HG02759 (cell line): ENCODE results near the gene CYP11A1.
A peak's percentile ranks its signal among the peaks of the same experiment; 100 is the strongest.

Source experiments
- ATAC-seq: cut with Tn5 transposase; IDR thresholded peaks from one replicate; pipeline ENCODE4 v1.9.1; 2021; ENCODE audit warnings: mild to moderate bottlenecking, moderate library complexity; ENCODE audit not compliant: unreplicated experiment

CYP11A1 gene

DNA sequence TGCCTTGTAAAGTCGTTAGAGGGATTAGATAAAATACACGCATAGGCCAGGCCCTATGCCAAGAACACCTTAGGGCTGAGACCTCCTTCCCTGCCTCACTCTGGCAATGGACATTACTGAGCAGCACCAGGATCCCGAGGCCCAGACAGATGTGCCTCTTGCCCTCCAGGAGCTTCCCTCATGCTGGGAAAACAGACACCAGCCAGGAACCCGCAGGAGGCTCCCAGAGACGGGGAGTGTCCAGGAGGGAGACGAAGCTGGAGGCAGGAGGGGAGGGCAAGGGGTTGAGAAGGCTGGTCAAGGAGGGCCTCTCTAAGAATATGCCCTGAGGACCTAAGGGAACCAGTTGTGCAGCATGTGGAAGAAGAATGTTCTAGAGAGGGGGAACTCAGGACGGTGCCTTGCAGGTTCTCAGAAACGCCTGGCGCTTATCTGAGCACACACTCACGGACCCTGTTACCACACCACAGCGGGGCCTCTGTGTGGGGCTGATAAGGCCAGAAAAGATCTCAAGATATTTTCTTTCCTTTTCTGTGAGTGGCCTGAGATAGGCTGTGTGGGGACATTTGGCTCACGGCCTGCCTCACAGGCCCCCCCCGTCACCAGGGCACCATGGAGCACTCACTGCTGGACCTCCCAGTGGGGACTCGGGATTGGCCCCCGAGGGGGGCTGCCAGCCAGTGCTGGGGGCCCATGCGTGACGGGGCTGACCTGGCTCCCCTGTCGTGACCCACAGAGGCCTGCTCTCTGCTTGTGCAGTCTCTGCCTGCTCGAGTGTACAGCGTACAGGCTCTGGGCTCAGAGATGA is 22.0 kb upstream of the CYP11A1 start:
- no peak for ATAC-seq

DNA sequence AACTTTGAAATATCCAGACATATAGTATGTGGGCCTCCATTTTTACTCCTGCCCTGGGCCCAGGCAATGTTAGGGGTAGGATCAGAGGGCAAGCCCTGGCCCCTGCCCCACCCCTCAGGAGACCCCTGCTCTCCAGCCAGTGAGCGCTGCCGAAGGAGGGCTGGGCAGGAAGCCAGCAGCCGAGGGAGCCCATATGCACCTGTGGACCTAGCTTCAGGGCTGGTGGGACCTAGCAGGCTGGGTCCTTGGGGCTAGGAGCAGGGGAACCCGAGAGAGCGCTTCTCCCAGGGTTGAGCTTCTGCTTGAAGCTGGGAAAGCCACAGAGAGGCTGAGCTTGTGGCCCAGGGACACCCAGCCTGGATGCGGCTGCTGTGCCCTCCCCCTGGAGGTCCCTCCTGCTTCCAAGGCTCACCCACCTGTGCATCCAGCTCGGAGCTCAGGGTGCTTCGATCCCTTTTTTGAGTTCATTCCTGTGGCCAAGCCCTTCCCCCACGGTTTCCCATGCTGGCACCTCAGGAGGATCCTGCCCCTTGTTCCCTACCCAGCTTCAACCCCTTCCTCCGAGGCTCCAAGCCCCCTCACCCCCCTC is 21.0 kb upstream of the CYP11A1 start:
- no peak for ATAC-seq

DNA sequence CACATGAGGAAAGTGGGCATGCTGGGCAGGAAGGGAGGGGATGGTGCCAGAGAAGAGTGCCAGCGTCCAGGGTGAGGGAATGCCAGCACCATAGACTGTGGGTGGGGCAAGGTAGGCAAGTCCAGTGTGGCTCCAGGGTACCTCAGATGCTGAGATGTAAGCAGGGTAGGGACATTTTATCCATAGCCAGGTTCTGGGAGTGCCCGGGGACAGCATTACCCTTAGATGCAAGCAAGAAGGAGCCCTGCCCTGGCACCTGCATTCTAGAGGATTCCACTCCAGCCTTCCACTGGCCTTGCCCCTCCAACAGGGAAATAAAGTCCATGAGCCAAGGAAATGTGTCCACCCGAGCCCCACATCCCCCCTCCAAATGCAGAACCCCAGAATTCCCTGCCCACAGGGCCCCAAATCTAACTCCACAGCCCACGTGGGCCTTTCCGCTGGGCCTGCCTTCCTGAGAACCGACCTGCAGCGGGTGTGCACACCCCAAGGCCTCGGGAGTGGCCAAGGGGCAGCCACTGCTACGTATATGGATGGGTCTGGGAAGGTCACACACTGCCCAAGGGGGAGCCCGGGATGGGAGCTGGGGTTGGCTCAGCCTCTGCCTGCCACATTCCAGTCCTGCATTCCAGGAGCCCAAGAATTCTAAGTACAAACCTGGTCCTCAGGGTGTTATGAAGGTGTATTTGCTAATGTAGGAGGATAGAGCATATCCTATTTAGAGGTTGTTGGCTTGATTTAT is 20.3 kb upstream of the CYP11A1 start:
- ATAC-seq, result no peak

DNA sequence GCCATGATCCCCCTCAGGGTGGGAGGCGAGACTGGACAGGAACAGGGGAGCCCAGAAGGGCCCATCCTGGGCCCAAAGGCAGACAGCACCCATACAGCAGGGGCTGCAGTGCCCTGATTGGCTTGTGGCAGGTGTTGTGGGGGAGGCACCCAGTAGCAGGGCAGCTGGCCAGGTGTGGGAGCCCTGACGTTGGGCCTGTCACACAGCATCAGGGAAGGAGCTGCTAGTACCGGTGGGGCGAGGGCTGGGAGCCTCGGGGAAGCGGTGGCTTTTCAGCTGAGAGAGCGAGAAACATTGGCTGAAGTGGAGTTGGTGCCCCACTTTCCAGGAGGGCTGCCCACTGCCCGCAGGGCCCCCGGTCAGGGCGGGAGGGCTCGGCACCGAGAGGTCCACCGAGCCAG is 19.7 kb upstream of the CYP11A1 start:
- no peak for ATAC-seq

DNA sequence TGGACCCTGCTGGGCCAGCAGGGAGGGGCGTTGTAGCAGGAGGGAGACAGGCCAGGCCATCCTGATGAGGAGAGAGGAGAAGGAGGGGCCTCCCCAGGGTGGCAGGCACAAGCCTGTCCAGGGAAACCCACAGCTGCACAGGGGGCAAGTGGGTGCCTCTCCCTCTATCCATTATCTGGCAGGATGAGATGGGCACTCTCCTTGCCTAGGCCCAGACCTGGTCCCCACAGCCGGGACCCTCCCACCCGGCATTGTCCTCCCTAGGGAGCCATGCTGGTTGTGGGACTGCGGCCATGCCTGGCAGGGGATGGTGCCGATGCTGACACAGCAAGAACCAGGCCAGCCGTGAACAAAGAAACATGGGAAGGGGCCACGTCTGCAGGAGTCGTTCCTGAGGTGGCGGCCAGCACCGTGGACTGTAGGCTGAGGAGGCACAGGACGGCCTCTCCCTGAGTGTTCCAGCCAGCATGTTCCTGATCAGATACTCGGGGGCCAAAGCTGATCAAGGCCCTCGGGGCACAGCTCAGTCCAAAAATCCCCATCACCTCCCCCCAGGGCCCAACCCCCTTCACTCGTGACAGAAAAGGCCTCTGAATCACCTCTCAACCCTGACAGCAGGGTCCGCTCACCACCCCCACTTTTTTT is 19.2 kb upstream of the CYP11A1 start:
- no peak for ATAC-seq

DNA sequence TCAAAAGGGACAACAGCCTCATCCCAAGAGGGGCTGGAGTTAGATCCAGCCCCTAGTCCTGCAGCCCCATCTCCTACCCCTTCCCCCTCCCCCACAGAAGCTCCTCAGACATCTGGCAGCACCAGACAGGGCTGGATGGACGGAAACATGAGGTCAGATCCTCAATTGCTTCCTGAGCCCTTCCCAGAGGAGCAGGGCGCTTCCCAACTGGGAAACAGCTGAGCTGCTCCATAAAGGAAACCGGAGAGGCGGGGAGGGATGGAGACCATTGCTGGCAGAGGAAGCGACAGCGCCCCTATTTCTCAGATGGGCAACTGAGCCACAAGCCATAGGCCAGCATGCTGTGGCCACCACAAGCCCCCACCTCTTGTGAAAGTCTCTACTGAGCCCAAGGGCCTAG is 18.3 kb upstream of the CYP11A1 start:
- ATAC-seq, result no peak

DNA sequence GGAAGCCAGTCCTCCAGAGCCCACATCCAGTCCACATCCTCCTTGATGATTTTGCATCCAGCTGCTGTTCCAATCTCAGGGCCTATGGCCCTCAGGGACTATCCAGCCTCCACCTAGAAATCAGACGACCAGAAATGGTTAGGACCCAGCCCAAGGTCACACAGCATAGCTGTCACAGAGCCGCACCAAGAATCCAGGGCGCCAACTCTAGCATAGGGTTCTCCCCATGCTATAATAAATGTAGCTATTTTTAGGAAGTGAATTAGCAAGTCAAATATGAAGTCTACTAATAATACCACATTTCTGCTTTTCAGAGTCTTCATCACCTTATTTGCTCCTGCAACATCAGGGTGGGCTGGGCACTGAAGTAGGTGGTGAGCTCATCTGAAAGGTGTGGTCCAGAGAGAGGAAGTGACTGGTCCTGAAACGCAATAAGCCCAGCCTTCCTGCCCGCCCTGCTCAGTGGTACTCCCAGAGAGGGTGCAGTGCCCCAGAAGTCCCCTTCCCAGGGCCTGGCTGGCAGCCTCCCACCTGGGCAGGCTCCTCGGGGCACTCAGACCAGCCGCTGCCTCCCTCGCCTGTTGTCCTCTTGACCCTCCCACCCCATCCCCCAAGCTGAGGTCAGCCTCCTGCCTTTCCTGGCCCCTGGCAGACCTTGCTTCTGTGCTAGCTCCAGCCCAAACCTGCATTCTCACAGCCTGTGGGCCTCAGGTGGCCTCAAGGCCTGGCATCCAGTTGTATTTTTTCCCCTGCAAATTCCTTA is 17.6 kb upstream of the CYP11A1 start:
- ATAC-seq, result peak; percentile 58

DNA sequence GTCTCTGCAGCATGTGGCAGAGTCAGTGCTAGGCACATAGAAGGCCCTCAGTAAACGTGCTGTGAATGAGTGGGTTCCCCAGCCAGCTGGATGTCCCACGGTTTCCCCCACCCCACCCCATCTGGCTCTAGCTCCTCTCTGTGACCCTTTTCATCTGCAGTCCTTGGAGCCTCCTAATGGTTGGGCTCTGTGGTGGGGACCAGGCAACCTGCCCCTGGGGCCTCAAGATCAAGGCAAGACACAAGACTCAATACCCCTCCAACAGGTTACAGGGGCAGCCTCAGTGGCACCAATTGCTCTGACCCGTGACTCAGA is 17.1 kb upstream of the CYP11A1 start:
- ATAC-seq, result no peak

DNA sequence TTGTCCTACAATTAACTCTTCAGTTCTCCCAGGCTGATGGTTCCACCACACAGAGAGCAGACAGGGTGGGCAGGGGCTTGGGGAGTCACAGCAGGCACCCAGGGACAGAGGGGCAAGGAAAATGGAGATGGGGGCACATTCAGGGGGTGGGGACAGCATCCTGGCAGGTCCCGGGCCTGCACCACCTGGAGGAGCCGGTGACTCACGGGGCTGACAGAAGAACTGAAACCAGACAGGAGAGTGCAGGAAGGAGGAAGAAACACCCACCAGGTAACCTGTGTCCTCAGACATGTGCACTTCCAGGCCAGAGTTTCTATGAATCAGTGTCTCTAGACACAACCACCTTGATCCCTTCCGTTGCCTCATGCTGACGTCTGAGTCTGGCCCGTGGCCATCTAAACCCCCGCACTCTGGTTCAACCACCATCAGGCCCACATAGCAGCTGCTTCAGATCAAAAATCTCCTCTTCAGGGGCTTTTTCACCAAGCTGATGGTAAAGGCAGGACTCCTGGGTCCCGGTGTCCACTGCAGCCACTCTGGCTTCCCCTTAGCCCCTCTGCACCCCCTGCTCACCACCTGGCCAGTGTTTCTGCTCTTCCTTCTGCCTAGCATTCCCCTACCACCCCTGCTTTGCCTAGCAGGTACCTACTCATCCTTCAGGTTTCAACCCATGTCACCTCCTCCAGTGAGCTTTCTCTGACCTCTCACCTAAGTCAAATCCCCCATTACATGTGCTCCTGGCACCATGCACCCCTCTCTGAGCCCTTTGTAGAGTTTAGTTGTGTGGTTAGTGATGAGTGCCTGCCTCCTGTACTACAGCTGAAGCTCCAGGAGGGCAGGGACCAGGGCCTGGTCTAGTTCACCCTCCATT is 16.5 kb upstream of the CYP11A1 start:
- peak; percentile 37 for ATAC-seq

DNA sequence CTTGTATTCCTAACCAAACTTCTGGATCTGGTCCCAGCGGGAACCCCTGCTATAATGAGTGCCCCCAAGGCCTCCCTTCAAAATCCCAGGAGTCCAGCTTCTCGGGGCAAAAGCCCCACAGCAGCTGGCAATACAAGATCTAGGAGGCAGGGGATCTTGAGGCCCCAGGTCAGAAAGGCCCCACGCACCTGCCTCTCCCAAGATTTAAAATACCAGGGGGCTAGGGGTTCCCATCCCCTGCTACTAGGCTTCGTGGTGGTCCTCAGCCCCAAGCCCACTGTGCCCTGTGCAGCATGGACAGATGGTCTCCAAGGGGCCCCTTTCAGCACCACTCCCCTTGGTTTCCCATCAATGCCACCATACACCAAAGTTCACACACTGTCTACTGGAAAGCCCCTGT is 15.8 kb upstream of the CYP11A1 start:
- ATAC-seq, result no peak

DNA sequence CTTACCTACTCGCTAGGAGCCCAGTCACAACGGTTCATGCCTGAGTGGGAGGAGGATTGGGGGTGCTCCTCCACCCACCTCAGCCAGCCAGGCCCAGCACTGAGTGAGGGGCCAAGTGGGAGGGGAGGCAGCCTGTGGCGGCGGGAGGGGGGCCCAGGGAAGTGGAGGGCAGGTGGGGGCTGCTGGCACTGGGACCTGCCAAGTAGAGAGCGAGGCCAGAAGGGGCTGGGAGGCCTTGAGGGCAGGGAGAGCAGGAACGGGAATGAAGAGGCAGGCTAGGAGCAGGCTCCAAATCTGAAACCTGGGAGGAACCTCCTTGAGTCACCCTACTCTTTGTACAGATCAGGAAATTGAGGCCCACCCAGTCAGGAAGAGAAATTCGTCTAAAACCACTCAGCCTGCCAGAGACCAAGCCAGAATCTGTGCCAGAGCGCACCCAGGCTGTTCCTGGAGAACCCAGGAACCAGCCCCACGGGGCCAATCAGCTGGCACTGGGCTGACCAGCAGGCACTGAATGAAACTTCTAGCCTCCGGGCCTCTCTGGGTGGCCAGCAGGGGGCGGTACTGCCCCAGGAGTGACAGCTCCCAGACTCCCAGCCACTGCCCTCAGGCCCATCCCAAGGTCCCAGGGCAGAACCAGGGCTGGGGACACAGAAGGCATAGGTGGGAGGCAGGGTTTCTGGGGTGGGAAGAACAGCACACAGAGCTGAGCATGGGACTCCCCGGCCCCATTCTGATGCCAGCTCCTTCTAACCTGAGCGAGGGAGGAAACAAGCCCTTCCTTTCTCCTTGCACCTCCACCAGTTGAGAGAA is 14.8 kb upstream of the CYP11A1 start:
- no peak for ATAC-seq

DNA sequence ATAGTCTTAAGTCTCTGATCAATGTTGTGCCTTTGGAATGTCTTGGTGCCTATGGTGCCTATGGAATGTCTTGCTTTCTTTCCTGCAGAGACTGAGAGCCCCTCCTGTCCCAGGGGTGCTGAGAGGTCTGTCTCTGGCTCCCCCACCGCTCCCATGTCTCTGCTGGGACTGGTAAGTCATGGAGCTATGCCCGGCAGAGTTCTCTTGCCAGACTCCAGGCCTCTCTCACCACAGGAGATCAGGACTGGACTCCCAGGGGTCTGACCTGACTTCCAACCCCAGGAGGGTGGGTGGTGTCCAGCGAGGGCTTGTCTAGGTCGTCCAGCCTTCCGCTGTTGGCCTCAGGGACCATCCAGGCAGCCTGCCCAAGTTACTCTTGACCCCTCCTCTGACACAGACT is 14.0 kb upstream of the CYP11A1 start:
- ATAC-seq, result no peak

DNA sequence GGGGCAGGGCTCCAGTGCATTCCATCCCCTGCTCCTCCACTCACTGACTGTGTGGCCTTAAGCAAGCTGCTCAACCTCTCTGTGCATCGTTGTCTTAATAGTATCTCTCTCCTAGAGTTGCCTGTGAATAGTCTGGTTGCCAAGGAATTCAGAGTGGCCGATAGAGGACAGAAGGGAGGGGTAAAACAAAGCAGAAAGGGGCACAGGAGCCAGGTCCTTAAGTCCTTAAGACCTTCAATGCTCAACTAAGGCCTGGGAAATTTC is 13.7 kb upstream of the CYP11A1 start:
- ATAC-seq, result no peak

DNA sequence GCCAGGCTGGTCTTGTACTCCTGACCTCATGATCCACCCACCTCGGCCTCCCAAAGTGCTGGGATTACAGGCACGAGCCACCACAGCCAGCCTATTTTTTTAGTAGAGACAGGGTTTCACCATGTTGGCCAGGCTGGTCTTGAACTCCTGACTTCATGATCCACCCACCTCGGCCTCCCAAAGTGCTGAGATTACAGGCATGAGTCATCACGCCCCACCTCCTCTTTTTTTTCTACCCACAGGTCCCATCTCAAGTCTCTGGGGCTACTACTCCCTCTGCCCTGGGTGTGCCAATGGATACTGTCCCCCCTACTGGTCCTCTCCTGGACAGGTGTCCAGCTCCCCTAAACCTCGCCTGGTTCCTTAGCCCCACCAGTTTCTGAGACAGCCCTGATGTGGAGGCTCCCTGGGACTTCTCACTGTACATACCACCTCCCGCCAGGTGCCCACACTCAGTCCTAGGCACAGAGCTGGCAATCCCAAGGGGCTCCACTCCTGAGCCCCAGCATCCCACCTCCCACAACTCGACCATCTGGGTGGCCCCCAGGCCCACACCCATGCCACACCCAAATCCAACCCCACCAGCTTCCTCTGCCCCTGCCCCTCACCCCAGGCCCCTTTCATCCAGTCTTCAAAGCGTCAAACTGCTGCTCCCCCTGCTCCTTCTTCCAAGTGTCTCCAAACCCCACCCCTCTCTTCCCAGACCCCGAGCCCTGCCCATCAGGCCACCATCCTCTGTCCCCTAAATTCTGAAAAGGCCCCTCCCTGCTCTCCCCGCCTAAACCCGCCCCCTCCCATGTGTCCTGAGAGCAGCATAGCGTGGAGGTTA is 13.1 kb upstream of the CYP11A1 start:
- no peak for ATAC-seq

DNA sequence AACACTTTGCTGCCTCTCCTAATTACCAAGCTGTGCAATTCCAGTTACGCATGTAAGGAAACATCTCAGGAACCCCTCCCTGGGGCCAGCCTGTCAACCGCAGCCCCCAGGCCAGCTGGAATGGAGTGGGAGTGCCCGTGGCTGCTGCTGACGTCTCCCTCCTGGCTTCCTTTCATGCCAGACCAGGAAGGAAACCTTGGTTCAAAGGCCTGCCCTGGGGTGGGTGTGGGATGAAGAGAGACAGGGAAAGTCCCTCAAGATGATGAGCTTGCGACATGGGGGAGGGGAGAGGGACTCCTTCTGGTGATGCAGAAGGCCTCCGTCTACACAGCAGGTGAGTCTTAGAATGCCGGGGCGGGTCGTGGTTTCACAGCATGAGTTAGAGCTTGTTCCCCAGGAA is 11.4 kb upstream of the CYP11A1 start:
- no peak for ATAC-seq

DNA sequence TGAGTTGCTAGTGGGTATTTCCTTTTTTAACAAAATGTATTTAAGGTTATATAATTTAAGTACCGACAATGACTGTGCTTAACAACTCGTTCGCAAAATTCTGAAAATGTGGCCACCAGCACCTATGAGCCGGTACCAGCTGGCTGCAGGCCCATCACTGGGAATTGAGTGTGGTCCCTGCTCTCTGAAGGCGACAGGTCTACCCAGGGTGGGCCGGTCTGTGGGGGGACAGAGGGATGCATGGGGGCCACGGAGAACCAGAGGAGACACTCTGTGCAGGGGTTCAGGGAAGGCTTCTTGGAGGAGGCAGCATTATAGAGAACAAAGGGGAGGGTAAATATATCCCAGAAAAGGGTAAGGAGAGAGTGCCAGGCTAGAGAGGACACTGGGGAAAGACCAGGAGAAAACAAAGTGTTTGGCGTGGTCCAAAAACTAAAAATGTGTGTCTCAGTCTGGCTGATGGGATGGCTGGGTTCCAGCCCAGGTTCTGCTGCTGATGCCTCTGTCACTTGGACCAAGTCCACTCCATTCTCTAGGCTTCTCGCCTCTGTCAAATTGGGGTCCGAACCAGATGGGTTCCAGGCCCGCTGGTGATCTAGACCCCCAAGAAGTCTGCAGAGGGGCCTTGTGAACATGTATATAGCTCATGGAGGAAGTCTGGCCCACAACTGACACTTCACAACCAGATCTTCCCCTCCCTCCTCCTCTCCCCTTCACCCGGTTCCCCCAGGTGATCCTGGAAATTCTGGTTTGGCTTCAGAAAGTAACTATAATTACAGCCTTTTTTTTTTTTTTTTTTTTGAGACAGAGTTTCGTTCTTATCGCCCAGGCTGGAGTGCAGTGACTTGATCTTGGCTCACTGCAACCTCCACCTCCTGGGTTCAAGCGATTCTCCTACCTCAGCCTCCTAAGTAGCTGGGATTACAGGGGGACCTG is 10.7 kb upstream of the CYP11A1 start:
- no peak for ATAC-seq

DNA sequence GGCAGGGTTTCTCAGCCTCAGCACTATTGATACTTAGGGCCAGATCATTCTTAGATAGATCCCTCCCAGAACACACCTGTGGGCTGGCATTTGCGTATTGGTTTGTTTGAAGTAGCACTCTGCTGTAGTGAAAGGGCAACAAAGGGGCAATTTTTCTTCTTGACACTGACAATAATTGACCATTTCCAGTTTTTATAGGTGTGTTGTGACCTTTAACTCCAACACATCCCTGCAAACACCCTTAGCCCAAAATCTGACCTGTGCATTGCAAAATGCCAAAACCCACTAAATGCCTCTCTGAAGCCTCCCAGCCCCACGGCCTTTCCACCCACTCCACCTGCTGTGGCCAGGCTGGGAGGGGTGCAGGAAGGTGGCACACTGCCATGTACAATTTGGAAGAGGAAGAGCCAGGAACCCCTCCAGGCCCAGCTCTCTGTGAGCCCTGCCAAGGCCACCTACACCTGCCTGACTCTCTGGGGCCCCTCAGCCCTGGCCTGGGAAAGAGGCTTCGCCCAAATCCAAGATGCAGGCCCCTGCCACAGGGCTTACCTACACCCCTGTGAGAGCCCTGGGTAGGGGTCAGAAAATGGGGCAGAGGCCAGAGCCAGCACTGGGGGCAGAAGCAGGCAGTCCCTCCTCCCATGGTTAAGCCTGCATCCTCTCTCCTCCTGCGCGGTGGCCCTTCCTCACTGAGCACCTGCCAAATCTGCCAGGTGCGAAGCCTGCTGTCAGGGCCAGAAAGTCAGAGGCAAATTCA is 9.6 kb upstream of the CYP11A1 start:
- no peak for ATAC-seq
